ENCODE measurements around the gene LRTM2.

DNA sequence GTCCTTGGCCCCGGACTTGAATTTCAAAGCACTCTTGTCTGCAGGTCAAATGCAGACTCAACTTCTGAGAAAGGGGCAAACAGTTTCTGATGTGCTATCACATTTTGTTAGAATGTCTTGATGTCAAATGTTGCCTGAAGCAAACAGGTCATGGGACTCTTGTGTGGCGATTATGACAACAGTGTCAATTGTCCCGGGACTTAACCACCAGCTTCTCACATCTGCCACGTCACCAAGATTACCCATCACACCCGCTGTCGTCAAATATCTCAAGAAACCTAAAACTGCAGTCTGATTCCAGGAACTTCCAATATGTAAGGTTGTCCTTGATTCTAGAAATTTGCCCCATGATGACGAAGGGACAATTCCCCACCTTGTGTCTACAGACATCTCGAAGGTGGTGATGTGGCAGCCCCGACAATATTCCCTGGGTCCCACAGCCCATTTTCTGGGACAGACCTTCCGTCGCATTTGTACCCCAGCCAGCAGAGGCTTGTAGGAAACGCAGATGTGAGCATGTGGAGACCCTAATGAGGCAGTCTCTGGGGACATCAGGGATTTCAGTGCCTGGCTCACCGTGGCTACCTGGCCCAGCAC, 21.3 kb downstream of the LRTM2 start:
- TF ChIP-seq RAD21 (IDR thresholded peaks at IDR 0.05; ENCODE audit: low read length): no peak
- TF ChIP-seq, protein P1, sequence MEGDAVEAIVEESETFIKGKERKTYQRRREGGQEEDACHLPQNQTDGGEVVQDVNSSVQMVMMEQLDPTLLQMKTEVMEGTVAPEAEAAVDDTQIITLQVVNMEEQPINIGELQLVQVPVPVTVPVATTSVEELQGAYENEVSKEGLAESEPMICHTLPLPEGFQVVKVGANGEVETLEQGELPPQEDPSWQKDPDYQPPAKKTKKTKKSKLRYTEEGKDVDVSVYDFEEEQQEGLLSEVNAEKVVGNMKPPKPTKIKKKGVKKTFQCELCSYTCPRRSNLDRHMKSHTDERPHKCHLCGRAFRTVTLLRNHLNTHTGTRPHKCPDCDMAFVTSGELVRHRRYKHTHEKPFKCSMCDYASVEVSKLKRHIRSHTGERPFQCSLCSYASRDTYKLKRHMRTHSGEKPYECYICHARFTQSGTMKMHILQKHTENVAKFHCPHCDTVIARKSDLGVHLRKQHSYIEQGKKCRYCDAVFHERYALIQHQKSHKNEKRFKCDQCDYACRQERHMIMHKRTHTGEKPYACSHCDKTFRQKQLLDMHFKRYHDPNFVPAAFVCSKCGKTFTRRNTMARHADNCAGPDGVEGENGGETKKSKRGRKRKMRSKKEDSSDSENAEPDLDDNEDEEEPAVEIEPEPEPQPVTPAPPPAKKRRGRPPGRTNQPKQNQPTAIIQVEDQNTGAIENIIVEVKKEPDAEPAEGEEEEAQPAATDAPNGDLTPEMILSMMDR (conservative IDR thresholded peaks at IDR 0.05; ENCODE audit: low read depth, low read length): no peak
- no peak for TF ChIP-seq POLR2A (IDR thresholded peaks at IDR 0.05; ENCODE audit: low read depth, low read length)
- TF ChIP-seq BHLHE40 (IDR thresholded peaks at IDR 0.05; ENCODE audit: low read depth, low read length): no peak

All from IMR-90 (cell line).